Right lung (tissue), 5 donors: ENCODE data around the gene RCAN1. TPM values are rescaled to one million over a fixed set of nuclear protein-coding genes. Genes with fewer than 3 reads are reported as not detected.

ENCODE experiments used
- DNase-seq, 2 donors: peaks; one replicate each; pipeline ENCODE4 v3.0.0-alpha.2; 2013
- polyA plus RNA-seq, 5 donors: library from polyadenylated mRNA; unstranded; fragments of 120-200 nt; gene quantifications; one replicate each; pipeline versions ENCODE4 v1.2.1 to v1.2.3, GENCODE V29; 2013; ENCODE audit warnings: inconsistent platforms in 1 of 5, low replicate concordance in 1 of 5; ENCODE audit not compliant: insufficient read length in 5 of 5, insufficient read depth in 1 of 5

RCAN1 gene
- polyA plus RNA-seq, 5 donors = 16.9 to 20.9 (median 20.0) TPM

- DNase-seq = no peak
Observed at GRCh38 chr21:34546542-34546941, 68.4 kb downstream of the RCAN1 start.

DNA sequence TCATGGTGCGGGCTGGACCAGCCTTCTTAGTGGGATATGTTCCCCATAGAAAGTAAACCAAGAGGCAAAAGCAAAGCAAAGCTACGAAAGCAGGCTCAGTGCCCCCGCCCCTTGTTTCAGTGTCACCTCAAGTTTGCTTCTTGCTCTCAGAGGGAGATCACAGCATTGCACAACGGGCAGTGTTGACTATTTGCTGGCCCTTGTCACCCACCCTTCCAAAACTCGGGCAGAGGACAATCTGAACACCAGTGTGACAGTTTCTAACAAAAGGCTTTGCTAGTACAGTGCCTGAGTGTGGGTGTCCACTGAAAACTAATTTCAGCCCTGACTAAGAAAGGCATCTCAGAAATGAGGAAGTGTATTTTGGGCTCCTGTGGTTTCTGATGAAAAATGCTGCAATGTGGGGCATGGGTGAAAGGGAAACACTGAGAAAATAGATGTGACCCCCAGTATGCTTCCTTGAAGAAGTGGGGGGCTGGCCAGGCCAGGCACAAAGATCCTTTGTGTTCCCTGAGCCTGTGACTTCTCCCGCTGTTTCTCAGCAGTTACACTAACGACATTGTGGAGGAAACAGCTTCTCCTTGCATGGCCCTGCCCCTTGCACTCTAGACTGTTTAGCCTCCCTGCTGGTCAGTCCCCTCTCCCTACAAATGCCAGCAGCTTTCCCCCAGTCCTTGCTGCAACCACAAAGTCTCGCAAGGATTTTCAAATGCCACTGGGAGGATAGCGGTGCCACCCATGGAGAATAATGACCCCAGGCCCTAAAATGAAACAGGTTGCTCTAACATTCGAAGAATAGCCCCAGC is 69.6 kb downstream of the RCAN1 start:
- no peak for DNase-seq

DNA sequence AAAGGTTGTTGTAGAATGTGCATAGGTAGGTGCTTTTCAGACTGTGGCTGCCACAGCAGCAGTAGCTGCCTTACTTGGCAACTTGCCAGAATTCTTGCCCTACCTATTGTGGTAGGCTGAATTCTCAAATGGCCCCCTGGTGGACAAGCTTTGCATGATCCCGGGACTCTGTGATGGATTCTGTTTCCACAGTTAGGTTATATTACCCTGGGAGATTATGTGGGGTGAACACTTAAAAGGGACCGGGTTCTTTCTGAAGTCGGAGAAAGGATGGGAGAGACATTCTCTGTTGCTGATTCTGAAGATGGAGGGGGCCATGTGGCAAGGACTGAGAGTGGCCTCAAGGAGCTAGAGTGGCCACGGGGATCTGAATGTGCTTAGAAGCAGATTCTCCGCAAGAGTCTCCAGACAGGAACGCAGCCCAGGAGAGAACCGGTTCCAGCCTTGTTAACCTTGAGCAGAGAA is 70.8 kb downstream of the RCAN1 start:
- DNase-seq = no peak

GRCh38 chr21:34543017-34543416 is 71.9 kb downstream of the RCAN1 start:
- no peak for DNase-seq

GRCh38 chr21:34540206-34540605 is 74.7 kb downstream of the RCAN1 start:
- DNase-seq = no peak

DNA sequence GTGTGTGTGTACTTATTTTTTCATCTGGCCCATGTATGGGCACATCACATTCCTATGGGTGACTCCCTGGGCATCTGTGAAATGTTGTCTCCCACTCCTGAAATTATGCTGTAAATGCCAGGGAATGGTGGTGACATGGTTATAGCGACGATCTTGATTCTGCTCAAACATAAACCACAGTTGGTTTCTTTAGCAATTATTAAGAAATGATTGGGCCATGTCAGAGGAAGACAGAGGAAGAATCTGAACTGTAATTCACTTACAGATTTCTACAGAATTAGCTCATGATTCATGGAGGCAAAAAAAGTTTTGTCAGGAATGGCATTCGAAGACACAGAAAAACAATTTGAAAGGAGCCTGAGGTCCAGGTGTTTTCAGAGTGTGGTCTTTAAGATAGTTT is 77.1 kb downstream of the RCAN1 start:
- DNase-seq = no peak

GRCh38 chr21:34536820-34537219 is 78.1 kb downstream of the RCAN1 start:
- DNase-seq = no peak

DNA sequence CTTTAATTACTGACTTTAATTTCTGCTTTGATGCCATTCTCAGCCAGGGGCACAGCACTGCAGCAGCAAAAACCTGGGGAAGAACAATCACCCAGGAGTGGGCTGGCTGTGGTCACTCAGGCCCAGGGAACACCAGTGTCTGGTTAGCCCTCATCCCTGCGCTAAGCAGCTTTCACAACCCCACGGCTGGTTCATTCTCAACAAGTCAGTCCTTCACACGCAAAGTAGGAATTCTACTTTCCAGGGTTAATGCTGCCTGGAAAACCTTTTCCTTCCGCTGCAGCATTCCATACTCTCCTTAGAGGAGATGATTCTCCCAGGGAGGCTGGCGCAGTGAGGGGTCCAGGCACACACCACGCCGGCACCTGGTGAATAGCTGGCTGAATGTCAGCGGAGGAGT is 78.6 kb downstream of the RCAN1 start:
- DNase-seq = no peak

DNA sequence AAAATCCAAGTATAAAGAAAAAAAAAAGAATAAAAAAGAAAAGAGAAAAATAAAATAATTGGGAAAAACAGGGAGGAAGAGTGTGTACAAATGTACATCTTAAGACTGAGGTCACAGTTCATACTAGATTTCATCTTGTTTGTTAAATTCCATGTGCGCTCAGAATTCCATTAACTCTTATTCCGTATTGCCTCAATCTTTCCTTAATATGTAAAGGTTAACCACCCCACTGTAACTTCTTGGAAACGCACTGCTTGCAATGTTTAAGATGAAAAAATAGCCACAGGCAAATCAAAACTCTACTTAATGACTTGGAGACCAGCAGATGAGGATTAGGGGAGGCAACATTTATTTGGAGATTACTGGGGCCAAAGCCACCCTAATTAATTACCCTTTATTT is 79.0 kb downstream of the RCAN1 start:
- no peak for DNase-seq

DNA sequence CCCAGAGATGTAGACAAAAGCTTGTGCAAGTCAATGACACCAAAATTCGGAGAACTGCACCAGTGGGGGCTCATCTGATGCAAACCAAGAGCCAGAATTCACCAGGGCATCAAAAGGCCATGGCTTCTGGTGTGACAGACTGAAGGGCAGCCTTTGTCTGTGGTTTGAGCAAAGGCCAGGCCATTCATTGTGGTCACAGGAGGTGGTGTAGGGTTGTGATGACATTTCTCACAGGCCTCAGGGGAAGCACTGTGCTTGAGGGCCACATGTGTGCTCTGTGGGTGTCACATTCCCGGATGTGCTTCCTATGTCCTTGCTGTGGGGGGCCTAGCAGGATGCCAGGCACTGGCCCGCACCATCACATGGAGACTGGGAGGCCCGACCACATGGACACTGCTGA is 80.4 kb downstream of the RCAN1 start:
- DNase-seq = no peak

DNA sequence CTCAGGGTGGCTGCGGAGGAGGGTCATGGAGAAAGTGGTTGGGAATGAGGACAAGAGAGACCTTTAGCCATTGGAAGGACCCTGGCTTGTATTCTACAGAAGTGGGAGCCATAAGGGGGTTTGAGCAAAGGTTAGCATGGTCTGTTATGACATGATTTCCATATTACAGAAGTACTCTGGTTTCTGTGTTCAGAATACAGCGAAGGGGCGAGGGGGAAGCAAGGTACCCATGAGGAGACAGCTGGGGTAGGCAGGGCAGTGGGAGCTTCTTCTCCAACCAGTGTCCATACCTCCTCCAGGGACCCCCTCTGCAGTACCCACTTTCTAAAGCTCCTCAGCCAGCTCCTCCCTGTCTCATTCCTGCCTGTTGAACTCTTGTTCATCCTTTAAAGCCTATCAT is 81.0 kb downstream of the RCAN1 start:
- DNase-seq = no peak

GRCh38 chr21:34531399-34531798 is 83.5 kb downstream of the RCAN1 start:
- no peak for DNase-seq

DNA sequence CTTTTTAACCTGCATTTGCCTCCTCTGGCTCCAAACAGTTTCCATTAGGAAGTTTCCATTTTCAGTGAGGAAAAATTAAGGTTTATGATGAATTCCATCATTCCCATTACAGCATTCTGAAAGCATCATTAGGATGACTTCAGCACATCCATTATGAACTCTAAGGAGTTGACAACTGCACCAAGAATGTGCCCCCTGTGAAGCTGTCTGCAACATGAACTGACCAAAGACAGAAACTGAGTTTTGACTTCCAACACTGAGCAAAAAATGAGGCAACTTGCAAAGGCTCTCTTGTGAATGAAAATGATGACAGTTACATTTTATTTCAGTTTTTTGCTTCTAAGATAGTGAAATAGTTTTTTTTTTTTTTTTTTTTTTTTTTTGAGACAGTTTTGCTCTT is 84.7 kb downstream of the RCAN1 start:
- no peak for DNase-seq

DNA sequence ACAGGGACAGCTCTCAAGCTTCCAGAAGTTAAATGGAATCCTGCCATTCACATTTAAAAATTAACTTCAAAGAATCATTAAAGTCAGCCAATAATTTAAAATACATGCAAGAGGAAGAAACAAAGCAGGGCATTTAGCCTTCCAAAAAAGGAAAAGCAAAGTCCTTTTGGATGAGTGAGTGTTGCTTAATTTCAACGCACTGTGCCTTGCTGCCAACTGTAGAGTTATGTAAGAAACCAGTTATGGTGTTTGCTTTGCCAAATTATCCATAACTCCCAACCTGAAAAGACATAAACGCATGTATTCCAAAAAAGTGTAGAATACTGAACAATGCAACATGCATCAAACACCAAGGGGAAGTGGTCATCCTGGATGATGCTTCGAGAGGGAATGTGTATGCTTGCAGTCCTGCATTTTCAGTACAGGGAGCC is 86.8 kb downstream of the RCAN1 start:
- no peak for DNase-seq

DNA sequence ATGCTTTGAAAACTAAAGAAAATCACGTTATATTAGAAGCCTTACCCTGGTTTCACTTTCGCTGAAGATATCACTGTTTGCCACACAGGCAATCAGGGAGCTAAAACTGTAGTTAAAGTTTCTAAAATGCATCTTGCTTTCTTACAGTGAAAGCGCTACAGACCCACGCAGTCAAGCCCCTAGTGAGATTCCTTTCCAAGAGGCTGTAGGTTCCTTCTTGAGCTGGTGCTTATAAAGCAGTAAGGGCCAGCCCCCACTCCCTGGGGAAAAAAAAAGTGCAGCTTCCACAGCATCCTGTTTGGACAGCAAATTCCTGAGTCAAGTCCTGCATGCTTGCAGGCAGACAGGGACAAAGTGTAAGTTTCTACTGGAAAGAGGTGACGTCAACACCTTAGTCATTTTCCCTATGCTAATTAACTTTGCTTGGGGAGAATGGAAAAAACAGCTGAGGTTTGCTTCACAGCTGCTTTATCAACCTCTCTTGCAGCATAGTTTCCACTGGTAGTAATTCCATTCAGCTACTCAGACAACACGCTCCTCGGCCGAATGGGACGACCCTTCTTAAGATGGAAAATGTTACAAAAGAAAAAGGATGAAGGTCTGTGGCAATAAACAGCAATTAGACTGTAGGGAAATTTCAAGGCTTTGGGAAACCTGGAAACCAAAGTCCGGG is 88.2 kb downstream of the RCAN1 start:
- peak; percentile 85 to 87 for DNase-seq

DNA sequence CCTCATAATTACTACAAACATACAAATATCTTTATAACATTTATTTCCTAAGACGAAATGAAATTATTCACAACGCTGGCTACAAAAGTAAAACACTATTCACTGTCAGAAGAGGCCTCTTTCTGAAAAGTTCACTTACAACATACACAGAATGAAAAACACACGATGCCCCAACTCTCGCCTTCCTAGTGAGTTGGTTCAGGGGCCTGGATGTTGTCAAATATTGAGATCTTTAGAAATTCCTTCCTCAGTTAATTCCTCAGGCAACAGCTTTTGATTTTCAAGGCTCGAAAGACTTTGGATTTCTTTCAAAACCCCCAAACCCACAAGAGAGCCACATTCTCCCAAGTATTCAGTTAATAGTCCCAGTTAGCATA is 88.7 kb downstream of the RCAN1 start:
- DNase-seq = peak; percentile 37 to 57

DNA sequence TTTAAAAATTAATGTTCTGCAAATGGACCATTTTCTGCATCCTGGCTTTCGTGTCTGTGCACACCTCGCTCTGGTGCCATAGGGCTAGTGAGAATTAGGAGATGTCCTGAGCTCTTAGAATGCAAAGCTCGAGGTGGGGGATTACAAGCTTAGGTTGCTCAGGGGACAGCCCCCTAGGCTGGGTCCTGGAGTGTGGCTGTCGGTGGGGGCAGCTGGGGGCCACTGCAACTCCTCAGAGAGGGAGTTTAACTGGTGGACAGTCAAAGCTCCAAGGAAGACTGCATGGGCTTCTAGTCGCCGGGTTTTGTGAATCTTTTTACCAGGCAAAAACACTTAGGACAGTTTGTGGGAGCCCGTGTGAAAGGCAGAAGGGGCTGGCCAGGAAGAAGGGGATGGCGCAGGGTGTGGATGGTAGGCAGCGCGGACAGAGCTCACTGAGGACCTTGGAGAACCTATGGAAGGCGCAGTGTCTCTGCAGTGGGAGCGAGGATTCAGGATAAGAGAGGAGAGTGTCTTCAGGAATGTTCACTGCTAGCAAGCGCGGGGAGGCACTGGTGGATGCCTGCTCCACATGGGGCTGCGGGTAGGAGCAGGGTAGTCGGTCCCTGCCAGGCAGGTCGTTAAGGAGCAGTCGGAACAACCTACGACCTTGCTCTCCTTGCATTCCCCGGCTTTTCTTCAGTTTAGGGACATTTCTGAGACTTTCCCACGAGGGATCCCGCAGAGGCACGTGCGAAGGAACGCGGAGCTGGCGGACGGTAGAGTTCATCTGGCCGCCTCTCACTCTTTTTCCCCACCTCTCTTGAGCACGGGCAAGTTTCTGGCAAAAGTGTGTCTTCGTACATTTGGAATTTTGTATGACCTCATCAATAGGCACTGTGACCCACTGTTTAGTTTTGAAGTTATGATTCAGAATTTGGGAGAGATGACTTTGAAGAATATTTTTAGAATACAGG is 90.0 kb downstream of the RCAN1 start:
- DNase-seq = no peak

DNA sequence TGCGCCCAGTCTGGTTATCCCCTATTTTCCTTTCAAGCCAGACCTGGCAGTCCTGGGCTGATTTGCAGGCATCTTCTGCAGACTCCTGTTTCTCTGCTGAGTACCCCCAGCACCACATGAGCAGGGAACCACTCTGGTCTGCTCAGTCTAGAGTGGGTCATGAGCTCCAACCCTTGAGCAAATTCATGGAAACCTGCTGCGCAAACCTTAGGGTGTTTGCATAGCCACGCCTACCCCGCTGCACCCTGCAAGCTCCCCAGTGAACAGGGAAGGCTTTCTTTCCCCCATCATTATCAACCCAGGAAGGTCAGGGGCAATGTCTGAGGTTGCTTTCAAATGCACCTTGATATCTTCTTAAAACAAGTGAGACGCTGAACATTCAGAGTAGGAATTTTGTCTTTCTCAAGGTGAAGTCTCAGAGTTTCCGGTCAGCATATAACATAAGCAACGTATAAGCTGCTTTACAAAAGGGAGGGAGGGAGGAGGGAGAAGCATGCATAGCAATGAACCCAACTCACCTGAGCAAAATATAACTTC is 91.8 kb downstream of the RCAN1 start:
- no peak for DNase-seq

DNA sequence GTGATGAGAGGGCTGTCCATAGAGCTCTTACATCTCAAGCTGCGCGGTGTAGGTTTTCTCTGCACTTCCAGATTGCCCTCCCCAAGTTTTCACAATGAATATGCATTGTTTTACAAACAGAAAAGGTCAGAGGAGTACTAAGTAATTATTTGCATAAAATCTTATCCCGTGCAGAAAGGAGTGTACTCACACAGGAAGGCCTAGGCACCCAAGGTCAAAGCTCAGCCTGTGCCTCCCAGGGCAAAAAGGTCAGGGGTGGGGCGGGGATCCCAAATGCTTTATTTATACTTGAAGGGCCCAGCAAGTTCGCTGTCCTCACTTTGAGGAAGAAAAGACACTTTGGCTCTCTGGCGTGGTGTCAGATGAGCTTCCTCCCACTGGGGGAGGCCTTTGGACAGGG is 92.6 kb downstream of the RCAN1 start:
- DNase-seq = no peak

- DNase-seq = no peak
Observed at GRCh38 chr21:34521561-34521960, 93.4 kb downstream of the RCAN1 start.

GRCh38 chr21:34520764-34521508 is 94.0 kb downstream of the RCAN1 start:
- DNase-seq = no peak
